SK-N-SH treated with all-trans-retinoic acid at 6 μM for 48 hours (cell line): Measurements from ENCODE around the gene SCGB1A1.
A peak's percentile ranks its signal among the peaks of the same experiment; 100 is the strongest.

Source experiments
- ATAC-seq: fragments of 200-7000 bp; cut with Tn5 transposase; 3 replicates; pipeline ENCODE4 v1.9.1; 2020; ENCODE audit warnings: mild to moderate bottlenecking, moderate library complexity
- ARNTL ChIP-seq: fragments of 450-650 bp; formaldehyde crosslinking; IDR thresholded peaks from 2 replicates; pipeline ENCODE4 v1.5.0; 2020; ENCODE audit warnings: low read depth, mild to moderate bottlenecking, moderate library complexity, borderline replicate concordance
- BACH2 ChIP-seq: fragments of 250-450 bp; sonication (Bioruptor Pico); IDR thresholded peaks from 2 replicates; pipeline ENCODE4 v1.9.0; 2021; ENCODE audit warnings: mild to moderate bottlenecking, borderline replicate concordance
- CREB5 ChIP-seq: fragments of 250-450 bp; sonication (Bioruptor Pico); IDR thresholded peaks from 2 replicates; pipeline ENCODE4 v1.5.1; 2020; ENCODE audit warnings: low read depth, mild to moderate bottlenecking, moderate library complexity
- CSDC2 ChIP-seq: fragments of 250-450 bp; sonication (Bioruptor Pico); IDR thresholded peaks from 2 replicates; pipeline ENCODE4 v1.5.0; 2020; ENCODE audit warnings: mild to moderate bottlenecking, moderate library complexity
- ESRRG ChIP-seq: fragments of 250-450 bp; sonication (Bioruptor Pico); IDR thresholded peaks from 2 replicates; pipeline ENCODE4 v1.6.1; 2021; ENCODE audit warnings: mild to moderate bottlenecking
- GLIS3 ChIP-seq: fragments of 250-450 bp; sonication (Bioruptor Pico); IDR thresholded peaks from 2 replicates; pipeline ENCODE4 v1.5.0; 2020; ENCODE audit warnings: mild to moderate bottlenecking, moderate library complexity
- ISL1 ChIP-seq: fragments of 250-450 bp; sonication (Bioruptor Pico); IDR thresholded peaks from 2 replicates; pipeline ENCODE4 v2.1.2; 2022; ENCODE audit warnings: mild to moderate bottlenecking, moderate library complexity
- OSR1 ChIP-seq: fragments of 250-450 bp; sonication (Bioruptor Pico); IDR thresholded peaks from 2 replicates; pipeline ENCODE4 v1.8.0; 2022; ENCODE audit warnings: moderate library complexity, mild to moderate bottlenecking, inconsistent platforms
- PATZ1 ChIP-seq: fragments of 250-450 bp; sonication (Bioruptor Pico); IDR thresholded peaks from 2 replicates; pipeline ENCODE4 v1.8.0; 2020; ENCODE audit warnings: mild to moderate bottlenecking, moderate library complexity, borderline replicate concordance
- PPARA ChIP-seq: fragments of 250-450 bp; sonication (Bioruptor Pico); IDR thresholded peaks from 2 replicates; pipeline ENCODE4 v1.5.0; 2020; ENCODE audit warnings: mild to moderate bottlenecking, borderline replicate concordance
- RARB ChIP-seq: fragments of 250-450 bp; sonication (Bioruptor Pico); IDR thresholded peaks from 2 replicates; pipeline ENCODE4 v1.8.0; 2021; ENCODE audit warnings: mild to moderate bottlenecking, moderate library complexity
- SNAI2 ChIP-seq: fragments of 250-450 bp; sonication (Bioruptor Pico); IDR thresholded peaks from 2 replicates; pipeline ENCODE4 v1.5.0; 2020; ENCODE audit warnings: mild to moderate bottlenecking, moderate library complexity
- TCF4 ChIP-seq: fragments of 250-450 bp; sonication (Bioruptor Pico); IDR thresholded peaks from 2 replicates; pipeline ENCODE4 v1.8.0; 2021; ENCODE audit warnings: mild to moderate bottlenecking, moderate library complexity, borderline replicate concordance
- TOX ChIP-seq: fragments of 250-450 bp; sonication (Bioruptor Pico); IDR thresholded peaks from 2 replicates; pipeline ENCODE4 v1.8.0; 2021; ENCODE audit warnings: mild to moderate bottlenecking, moderate library complexity, borderline replicate concordance
- ZC3H10 ChIP-seq: fragments of 250-450 bp; sonication (Bioruptor Pico); IDR thresholded peaks from 2 replicates; pipeline ENCODE4 v1.5.1; 2021; ENCODE audit warnings: mild to moderate bottlenecking, moderate library complexity
- ZFP3 ChIP-seq: fragments of 250-450 bp; sonication (Bioruptor Pico); IDR thresholded peaks from 2 replicates; pipeline ENCODE4 v1.5.0; 2020; ENCODE audit warnings: mild to moderate bottlenecking, moderate library complexity
- ZFP30 ChIP-seq: fragments of 450-650 bp; formaldehyde crosslinking; IDR thresholded peaks from 2 replicates; pipeline ENCODE4 v1.5.0; 2022; ENCODE audit warnings: mild to moderate bottlenecking, moderate library complexity
- ZNF565 ChIP-seq: fragments of 450-650 bp; formaldehyde crosslinking; conservative IDR thresholded peaks from 2 replicates; pipeline ENCODE4 v1.5.0; 2020; ENCODE audit warnings: low read depth, mild to moderate bottlenecking, moderate library complexity
- ZNF8 ChIP-seq: fragments of 450-650 bp; formaldehyde crosslinking; IDR thresholded peaks from 2 replicates; pipeline ENCODE4 v1.5.0; 2020; ENCODE audit warnings: mild to moderate bottlenecking, moderate library complexity
- TF ChIP-seq, protein P1 (sequence below): fragments of 250-450 bp; sonication (Bioruptor Pico); IDR thresholded peaks from 2 replicates; pipeline ENCODE4 v1.5.1; 2021; ENCODE audit warnings: mild to moderate bottlenecking, moderate library complexity
- TF ChIP-seq, protein P2 (sequence below): fragments of 250-450 bp; sonication (Bioruptor Pico); IDR thresholded peaks from 2 replicates; pipeline ENCODE4 v1.5.0; 2020; ENCODE audit warnings: mild to moderate bottlenecking, moderate library complexity
- TF ChIP-seq, protein P3 (sequence below): fragments of 250-450 bp; sonication (Bioruptor Pico); IDR thresholded peaks from 2 replicates; pipeline ENCODE4 v1.8.0; 2021; ENCODE audit warnings: low read depth, mild to moderate bottlenecking, moderate library complexity, borderline replicate concordance

SCGB1A1 gene

GRCh38 chr11:62398011-62398994, 20.5 kb upstream of the SCGB1A1 start:
- TF ChIP-seq ISL1 (CRISPR knock-in tag) (peak; percentile 90), ZFP3 (CRISPR knock-in tag) (peak; percentile 78), SNAI2 (CRISPR knock-in tag) (0 out of 2 replicates have a peak, but pooled peaks have one; percentile 21), ZFP30 (0 out of 2 replicates have a peak, but pooled peaks have one; percentile 15), CSDC2 (peak; percentile 83; the same call in 1 of the 2 replicates), ZNF8 (CRISPR knock-in tag) (0 out of 2 replicates have a peak, but pooled peaks have one; percentile 8), ZC3H10 (no peak), ARNTL (CRISPR knock-in tag) (no peak), GLIS3 (CRISPR knock-in tag) (peak; percentile 94), ESRRG (CRISPR knock-in tag) (0 out of 2 replicates have a peak, but pooled peaks have one; percentile 51), CREB5 (peak; percentile 93), OSR1 (CRISPR knock-in tag) (0 out of 2 replicates have a peak, but pooled peaks have one; percentile 82), BACH2 (CRISPR knock-in tag) (no peak), TOX (CRISPR knock-in tag) (no peak), RARB (CRISPR knock-in tag) (no peak), PATZ1 (CRISPR knock-in tag) (peak; percentile 55; the same call in 1 of the 2 replicates), TCF4 (CRISPR knock-in tag) (peak; percentile 71; the same call in 1 of the 2 replicates)
- TF ChIP-seq, protein P1, sequence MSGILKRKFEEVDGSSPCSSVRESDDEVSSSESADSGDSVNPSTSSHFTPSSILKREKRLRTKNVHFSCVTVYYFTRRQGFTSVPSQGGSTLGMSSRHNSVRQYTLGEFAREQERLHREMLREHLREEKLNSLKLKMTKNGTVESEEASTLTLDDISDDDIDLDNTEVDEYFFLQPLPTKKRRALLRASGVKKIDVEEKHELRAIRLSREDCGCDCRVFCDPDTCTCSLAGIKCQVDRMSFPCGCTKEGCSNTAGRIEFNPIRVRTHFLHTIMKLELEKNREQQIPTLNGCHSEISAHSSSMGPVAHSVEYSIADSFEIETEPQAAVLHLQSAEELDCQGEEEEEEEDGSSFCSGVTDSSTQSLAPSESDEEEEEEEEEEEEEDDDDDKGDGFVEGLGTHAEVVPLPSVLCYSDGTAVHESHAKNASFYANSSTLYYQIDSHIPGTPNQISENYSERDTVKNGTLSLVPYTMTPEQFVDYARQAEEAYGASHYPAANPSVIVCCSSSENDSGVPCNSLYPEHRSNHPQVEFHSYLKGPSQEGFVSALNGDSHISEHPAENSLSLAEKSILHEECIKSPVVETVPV: no peak
- TF ChIP-seq, protein P2, sequence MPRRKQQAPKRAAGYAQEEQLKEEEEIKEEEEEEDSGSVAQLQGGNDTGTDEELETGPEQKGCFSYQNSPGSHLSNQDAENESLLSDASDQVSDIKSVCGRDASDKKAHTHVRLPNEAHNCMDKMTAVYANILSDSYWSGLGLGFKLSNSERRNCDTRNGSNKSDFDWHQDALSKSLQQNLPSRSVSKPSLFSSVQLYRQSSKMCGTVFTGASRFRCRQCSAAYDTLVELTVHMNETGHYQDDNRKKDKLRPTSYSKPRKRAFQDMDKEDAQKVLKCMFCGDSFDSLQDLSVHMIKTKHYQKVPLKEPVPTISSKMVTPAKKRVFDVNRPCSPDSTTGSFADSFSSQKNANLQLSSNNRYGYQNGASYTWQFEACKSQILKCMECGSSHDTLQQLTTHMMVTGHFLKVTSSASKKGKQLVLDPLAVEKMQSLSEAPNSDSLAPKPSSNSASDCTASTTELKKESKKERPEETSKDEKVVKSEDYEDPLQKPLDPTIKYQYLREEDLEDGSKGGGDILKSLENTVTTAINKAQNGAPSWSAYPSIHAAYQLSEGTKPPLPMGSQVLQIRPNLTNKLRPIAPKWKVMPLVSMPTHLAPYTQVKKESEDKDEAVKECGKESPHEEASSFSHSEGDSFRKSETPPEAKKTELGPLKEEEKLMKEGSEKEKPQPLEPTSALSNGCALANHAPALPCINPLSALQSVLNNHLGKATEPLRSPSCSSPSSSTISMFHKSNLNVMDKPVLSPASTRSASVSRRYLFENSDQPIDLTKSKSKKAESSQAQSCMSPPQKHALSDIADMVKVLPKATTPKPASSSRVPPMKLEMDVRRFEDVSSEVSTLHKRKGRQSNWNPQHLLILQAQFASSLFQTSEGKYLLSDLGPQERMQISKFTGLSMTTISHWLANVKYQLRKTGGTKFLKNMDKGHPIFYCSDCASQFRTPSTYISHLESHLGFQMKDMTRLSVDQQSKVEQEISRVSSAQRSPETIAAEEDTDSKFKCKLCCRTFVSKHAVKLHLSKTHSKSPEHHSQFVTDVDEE: peak; percentile 76; the same call in 1 of the 2 replicates
- peak; percentile 12 for ATAC-seq

DNA sequence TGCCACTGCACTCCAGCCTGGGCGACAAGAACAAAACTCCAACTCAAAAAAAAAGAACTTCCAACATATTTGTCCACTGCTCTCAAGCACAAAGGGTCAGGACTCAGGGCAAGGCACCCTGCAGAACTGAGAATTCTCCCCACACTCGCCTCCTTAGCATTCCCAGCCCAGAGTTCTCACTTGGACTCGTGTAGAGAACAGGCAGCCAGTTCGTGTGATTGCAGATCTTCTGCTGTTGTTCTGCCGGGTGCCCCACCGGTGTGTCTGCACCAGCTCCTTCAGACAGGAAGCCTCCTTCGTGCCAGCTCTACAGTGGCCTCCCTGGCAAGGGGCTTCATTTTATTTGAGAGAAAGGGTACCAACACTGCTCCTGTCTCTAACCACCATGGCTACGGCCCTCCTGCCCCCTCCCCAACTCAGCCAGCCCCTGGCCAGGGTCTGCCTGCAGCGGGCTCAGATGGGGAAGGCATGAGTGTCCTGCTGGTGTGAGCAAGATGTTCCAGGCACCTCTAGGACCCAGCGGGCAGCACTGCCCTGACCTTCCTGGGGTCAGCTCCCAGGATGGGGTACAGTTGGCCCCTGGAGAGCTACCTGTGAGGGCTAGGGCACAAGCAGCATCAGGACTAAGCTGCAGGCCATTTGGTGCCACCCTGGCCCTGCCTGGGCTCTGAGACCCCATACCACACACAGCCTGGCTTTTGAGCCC, 19.5 kb upstream of the SCGB1A1 start:
- no peak for ATAC-seq
- TF ChIP-seq GLIS3 (CRISPR knock-in tag) (no peak), ZNF565 (CRISPR knock-in tag) (0 out of 2 replicates have a peak, but pooled peaks have one; percentile 6)

GRCh38 chr11:62399878-62400266, 19.0 kb upstream of the SCGB1A1 start:
- no peak for ATAC-seq
- no peak for TF ChIP-seq ZC3H10
- no peak for TF ChIP-seq PATZ1 (CRISPR knock-in tag)
- TF ChIP-seq, protein P3, sequence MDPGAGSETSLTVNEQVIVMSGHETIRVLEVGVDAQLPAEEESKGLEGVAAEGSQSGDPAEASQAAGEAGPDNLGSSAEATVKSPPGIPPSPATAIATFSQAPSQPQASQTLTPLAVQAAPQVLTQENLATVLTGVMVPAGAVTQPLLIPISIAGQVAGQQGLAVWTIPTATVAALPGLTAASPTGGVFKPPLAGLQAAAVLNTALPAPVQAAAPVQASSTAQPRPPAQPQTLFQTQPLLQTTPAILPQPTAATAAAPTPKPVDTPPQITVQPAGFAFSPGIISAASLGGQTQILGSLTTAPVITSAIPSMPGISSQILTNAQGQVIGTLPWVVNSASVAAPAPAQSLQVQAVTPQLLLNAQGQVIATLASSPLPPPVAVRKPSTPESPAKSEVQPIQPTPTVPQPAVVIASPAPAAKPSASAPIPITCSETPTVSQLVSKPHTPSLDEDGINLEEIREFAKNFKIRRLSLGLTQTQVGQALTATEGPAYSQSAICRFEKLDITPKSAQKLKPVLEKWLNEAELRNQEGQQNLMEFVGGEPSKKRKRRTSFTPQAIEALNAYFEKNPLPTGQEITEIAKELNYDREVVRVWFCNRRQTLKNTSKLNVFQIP (CRISPR knock-in tag): no peak
- TF ChIP-seq ZNF8 (CRISPR knock-in tag): no peak
- no peak for TF ChIP-seq CSDC2
- TF ChIP-seq CREB5: no peak
- no peak for TF ChIP-seq ISL1 (CRISPR knock-in tag)
- TF ChIP-seq RARB (CRISPR knock-in tag): no peak
- TF ChIP-seq GLIS3 (CRISPR knock-in tag): no peak
- TF ChIP-seq BACH2 (CRISPR knock-in tag): no peak
- no peak for TF ChIP-seq TCF4 (CRISPR knock-in tag)
- no peak for TF ChIP-seq ESRRG (CRISPR knock-in tag)
- no peak for TF ChIP-seq PPARA
- TF ChIP-seq OSR1 (CRISPR knock-in tag): no peak
- TF ChIP-seq ZFP3 (CRISPR knock-in tag): no peak
